ENCODE data around the gene DPYD. TPM values are rescaled to one million over a fixed set of nuclear protein-coding genes. Genes with fewer than 3 reads are reported as not detected.

The DPYD gene
- total RNA-seq, 1 donor from 2014 or later, result 8.1 TPM

GRCh38 chr1:97816927-97817326 is 103.9 kb downstream of the DPYD start:
- no peak for TF ChIP-seq CTCF (IDR thresholded peaks at IDR 0.05; ENCODE audit: unreplicated experiment)
- Mint-ChIP-seq H3K36me3 (ENCODE audit: insufficient read depth) (no peaks in the 10 kb centered on the region), H3K4me3 (ENCODE audit: low read depth) (no peak overlapping the region), H3K9me3 (ENCODE audit: low read depth) (no peaks in the 10 kb centered on the region), H3K27me3 (no peaks in the 10 kb centered on the region), H3K27ac (no peak overlapping the region), H3K4me1 (ENCODE audit: low read depth) (peaks cover 4% of the 10 kb centered on the region)
- no peak for DNase-seq (ENCODE audit: low spot score, unreplicated experiment)

- no peak for DNase-seq (ENCODE audit: low spot score, unreplicated experiment)
- Mint-ChIP-seq H3K27ac (no peak overlapping the region), H3K9me3 (ENCODE audit: low read depth) (peaks cover 3% of the 10 kb centered on the region), H3K4me1 (ENCODE audit: low read depth) (peaks cover 2% of the 10 kb centered on the region), H3K4me3 (ENCODE audit: low read depth) (no peak overlapping the region), H3K36me3 (ENCODE audit: insufficient read depth) (peaks cover 2% of the 10 kb centered on the region), H3K27me3 (no peaks in the 10 kb centered on the region)
- TF ChIP-seq CTCF (IDR thresholded peaks at IDR 0.05; ENCODE audit: unreplicated experiment), result no peak
Observed at GRCh38 chr1:97814804-97815203, 106.0 kb downstream of the DPYD start.

- Mint-ChIP-seq H3K27me3 (no peaks in the 10 kb centered on the region), H3K27ac (no peak overlapping the region), H3K4me1 (ENCODE audit: low read depth) (no peaks in the 10 kb centered on the region), H3K9me3 (ENCODE audit: low read depth) (peaks cover 8% of the 10 kb centered on the region), H3K4me3 (ENCODE audit: low read depth) (no peak overlapping the region), H3K36me3 (ENCODE audit: insufficient read depth) (peaks cover 2% of the 10 kb centered on the region)
- TF ChIP-seq CTCF (IDR thresholded peaks at IDR 0.05; ENCODE audit: unreplicated experiment), result no peak
- no peak for DNase-seq (ENCODE audit: low spot score, unreplicated experiment)
Observed at GRCh38 chr1:97814121-97814520, 106.7 kb downstream of the DPYD start.

GRCh38 chr1:97812076-97812475 is 108.8 kb downstream of the DPYD start:
- Mint-ChIP-seq H3K36me3 (ENCODE audit: insufficient read depth) (peaks cover 2% of the 10 kb centered on the region), H3K4me3 (ENCODE audit: low read depth) (no peak overlapping the region), H3K4me1 (ENCODE audit: low read depth) (no peaks in the 10 kb centered on the region), H3K27me3 (no peaks in the 10 kb centered on the region), H3K9me3 (ENCODE audit: low read depth) (peaks cover 8% of the 10 kb centered on the region), H3K27ac (no peak overlapping the region)
- no peak for DNase-seq (ENCODE audit: low spot score, unreplicated experiment)
- TF ChIP-seq CTCF (IDR thresholded peaks at IDR 0.05; ENCODE audit: unreplicated experiment), result no peak

GRCh38 chr1:97806996-97807520 is 113.8 kb downstream of the DPYD start:
- no peak for DNase-seq (ENCODE audit: low spot score, unreplicated experiment)
- H3K36me3 Mint-ChIP-seq (ENCODE audit: insufficient read depth), result peaks cover 2% of the 10 kb centered on the region
- H3K4me3 Mint-ChIP-seq (ENCODE audit: low read depth), result no peak overlapping the region
- no peak for TF ChIP-seq CTCF (IDR thresholded peaks at IDR 0.05; ENCODE audit: unreplicated experiment)
- no peaks in the 10 kb centered on the region for H3K4me1 Mint-ChIP-seq (ENCODE audit: low read depth)
- no peaks in the 10 kb centered on the region for H3K27me3 Mint-ChIP-seq
- peaks cover 8% of the 10 kb centered on the region for H3K9me3 Mint-ChIP-seq (ENCODE audit: low read depth)
- H3K27ac Mint-ChIP-seq, result no peak overlapping the region
